ENCODE results near the gene ATP5IF1.
A peak's percentile ranks its signal among the peaks of the same experiment; 100 is the strongest.

ATP5IF1 gene

DNA sequence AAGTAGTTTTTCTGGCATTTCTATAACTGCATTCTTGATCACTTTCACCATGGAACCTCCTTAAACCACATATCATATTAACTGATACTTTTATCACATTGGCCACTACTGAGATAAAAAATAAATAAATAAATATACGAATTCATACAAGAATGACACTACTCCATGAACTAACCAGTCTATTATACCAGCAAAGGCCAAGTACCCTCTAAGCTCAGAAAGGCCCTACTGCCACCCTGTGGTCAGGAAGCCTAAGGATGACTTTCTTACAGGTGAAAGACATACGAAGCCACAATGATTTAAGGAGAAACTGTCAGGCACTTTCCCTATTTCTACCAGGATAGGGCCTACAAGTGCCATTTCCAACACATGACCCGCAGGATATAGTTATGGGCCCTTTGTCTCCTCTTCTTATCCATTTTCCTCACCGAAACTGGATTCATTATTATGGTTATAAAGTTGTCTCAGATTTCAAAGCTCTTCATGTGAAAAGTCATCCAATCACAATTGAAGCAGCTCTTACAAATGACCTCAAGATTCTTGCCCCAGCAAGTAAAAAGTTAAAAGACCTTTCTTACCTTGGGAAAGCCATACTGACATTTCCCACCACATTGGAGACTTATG lies 27.0 kb upstream of the ATP5IF1 start:
- no peaks in the 10 kb centered on the region for H3K9me3 Mint-ChIP-seq
- H3K27ac Mint-ChIP-seq = no peak overlapping the region
- peak; percentile 84 for DNase-seq
- H3K27me3 Mint-ChIP-seq = no peaks in the 10 kb centered on the region
- H3K4me3 Mint-ChIP-seq = no peak overlapping the region
- CTCF ChIA-PET = interaction anchor here (0.7 to 9.8 kb wide), 20 partner anchors 9 to 351 kb away, joined by 3 to 184 read pairs (median 4); partner anchors contain the start of gene EYA3
- peaks cover 11% of the 10 kb centered on the region for H3K4me1 Mint-ChIP-seq
- peaks cover 45% of the 10 kb centered on the region for H3K36me3 Mint-ChIP-seq

DNA sequence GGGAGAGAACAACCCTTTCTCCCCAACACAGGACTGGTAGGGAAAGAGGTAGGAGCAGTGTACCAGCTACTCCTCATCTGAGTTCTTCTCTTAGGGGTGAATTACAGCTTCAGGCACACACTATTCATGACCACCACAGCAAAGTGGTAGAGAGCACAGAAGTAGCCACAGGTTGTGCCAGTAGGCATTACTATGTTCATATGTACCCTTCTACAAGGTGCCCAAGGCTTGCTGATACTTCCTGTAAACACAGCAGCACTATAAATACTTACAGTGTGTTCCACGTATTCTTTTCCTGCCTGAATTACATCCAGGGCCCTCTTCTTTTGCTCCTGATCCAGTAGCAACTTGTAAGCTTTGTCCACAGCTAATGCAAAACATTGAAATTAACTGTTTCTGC lies 26.2 kb upstream of the ATP5IF1 start:
- Mint-ChIP-seq H3K27me3 (no peaks in the 10 kb centered on the region), H3K27ac (no peak overlapping the region), H3K4me3 (no peak overlapping the region), H3K4me1 (peaks cover 9% of the 10 kb centered on the region), H3K36me3 (peaks cover 41% of the 10 kb centered on the region), H3K9me3 (no peaks in the 10 kb centered on the region)
- CTCF ChIA-PET = interaction anchor here (0.7 to 9.8 kb wide), 17 partner anchors 10 to 352 kb away, joined by 3 to 184 read pairs (median 5); partner anchors contain the start of gene EYA3
- no peak for DNase-seq

DNA sequence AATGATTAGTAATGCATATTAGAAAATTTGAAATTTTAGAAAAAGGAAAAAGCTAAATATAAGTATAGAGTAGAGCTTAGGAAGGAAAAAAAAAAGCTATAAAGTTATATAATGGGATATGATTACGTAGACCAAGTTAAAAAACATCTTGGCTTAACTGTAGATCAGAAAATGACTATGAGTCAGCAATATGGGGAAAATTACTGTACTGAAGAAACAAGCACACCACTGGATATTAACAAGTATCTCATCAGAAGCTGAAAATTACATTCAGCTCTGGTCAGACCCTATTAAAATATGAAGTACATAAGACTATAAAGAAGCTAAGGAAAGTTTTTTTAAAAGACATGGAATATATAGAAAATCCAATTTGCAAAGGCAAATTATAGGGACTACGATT lies 22.6 kb upstream of the ATP5IF1 start:
- no peaks in the 10 kb centered on the region for H3K27me3 Mint-ChIP-seq
- no peak for DNase-seq
- H3K36me3 Mint-ChIP-seq = peaks cover 29% of the 10 kb centered on the region
- no peaks in the 10 kb centered on the region for H3K9me3 Mint-ChIP-seq
- H3K4me3 Mint-ChIP-seq = no peak overlapping the region
- H3K4me1 Mint-ChIP-seq = peaks cover 7% of the 10 kb centered on the region
- H3K27ac Mint-ChIP-seq = no peak overlapping the region
- CTCF ChIA-PET = interaction anchor here (0.5 to 9.8 kb wide), 3 partner anchors 11 to 123 kb away, joined by 3 to 184 read pairs (median 3); partner anchors contain the start of gene EYA3

DNA sequence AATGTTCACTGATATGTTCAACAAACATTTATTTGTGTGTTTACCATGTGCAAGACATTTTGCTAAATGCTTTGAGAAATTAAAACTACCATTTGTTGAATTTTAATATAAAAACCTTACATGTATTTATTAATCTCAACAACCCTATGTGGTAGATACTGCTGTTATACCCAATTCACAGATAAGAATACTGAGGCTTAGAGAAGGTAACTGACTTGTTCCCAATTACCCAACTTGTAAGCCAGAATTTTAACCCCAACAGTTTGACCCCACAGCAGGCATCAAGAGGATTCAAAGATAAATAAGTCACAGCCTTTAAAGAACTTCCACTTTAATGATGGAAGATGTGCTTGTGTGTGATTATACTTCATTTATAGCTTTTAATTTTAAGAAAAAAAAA lies 6.8 kb upstream of the ATP5IF1 start:
- Mint-ChIP-seq H3K9me3 (no peaks in the 10 kb centered on the region), H3K4me1 (peaks cover 34% of the 10 kb centered on the region), H3K27ac (no peak overlapping the region), H3K36me3 (peaks cover 34% of the 10 kb centered on the region), H3K27me3 (no peaks in the 10 kb centered on the region), H3K4me3 (no peak overlapping the region)
- CTCF ChIA-PET = no interaction called here
- no peak for DNase-seq

DNA sequence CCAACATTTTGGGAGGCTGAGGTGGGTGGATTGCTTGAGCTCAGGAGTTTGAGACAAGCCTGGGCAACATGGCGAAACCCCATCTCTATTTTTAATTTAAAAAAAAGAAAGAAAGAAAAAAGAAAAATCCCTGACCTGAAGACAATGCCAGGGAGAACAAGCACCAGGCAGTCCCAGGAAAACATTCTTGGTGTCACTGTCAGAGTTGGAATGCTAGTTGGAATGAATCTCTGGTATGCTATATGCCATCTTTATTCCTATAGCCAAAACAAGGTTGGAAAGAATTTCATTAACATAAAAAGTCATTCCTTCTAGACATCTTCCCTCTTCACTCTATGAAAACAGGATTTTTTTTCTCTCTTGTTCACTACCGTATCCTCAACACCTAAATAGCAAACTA lies 5.9 kb upstream of the ATP5IF1 start:
- Mint-ChIP-seq H3K27me3 (no peaks in the 10 kb centered on the region), H3K9me3 (no peaks in the 10 kb centered on the region), H3K4me1 (peaks cover 37% of the 10 kb centered on the region), H3K4me3 (no peak overlapping the region), H3K36me3 (peaks cover 32% of the 10 kb centered on the region), H3K27ac (no peak overlapping the region)
- CTCF ChIA-PET = no interaction called here
- no peak for DNase-seq

DNA sequence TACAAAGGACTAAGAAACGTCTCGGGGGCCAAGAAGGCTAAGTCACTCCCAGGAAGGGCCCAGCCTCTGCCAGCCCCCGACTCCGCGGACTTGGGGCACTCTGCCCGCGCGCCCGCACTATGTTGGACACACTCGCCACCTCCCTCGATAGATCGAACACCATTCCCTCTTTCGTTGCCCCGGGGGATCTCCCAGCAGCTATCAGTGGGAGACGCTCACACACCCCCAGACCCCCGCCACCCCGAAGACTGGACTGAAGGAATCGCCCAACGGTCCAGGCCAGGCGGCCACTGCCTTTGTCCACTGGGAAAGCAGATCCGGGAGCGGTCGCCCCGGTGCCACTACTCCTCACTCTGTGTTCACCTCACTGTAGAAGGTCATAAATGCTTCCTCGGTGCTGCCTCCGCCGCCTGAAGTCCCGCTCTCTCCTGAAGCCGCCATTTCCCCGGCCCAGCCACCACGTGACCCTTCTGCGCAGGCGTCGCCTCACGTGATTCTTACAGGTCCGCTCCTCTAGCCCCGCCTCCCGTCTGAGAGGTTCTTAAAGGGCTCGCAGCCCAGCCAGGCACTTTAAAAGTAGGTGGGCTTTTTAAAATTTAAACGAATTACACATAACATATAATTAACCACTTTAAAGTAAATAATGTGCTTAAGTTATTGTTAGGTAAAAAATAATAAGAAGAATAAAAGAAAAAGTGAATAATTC lies 3.2 kb upstream of the ATP5IF1 start, which contains the start of gene DNAJC8:
TSS of gene DNAJC8 (minus strand) at position 472 of the 706 bp plus-strand sequence. CDS start at position 441, 31 bp downstream.
- peak within 1 kb of the TSS; percentile 100 for H3K4me3 Mint-ChIP-seq

DNA sequence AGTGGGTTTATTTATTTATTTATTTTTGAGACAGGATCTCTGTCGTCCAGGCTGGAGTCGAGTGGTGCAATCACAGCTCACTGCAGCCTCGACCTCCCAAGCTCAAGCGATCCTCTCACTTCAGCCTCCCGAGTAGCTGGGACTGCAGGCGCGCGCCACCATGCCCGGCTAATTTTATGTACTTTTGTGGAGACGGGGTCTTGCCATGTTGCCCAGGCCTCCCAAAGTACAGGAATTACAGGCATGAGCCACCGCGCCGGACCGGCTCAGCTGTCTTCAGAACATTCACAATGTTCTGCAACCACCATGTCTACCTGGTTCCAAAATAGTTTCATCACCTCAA lies 2.7 kb upstream of the ATP5IF1 start:
- Mint-ChIP-seq H3K4me1 (peaks cover 37% of the 10 kb centered on the region), H3K4me3 (peak overlapping the region; percentile 50), H3K27me3 (no peaks in the 10 kb centered on the region), H3K9me3 (no peaks in the 10 kb centered on the region), H3K27ac (no peak overlapping the region), H3K36me3 (peaks cover 14% of the 10 kb centered on the region)
- no peak for DNase-seq
- CTCF ChIA-PET = interaction anchor here (0.8 kb wide), 1 partner anchor 15 kb away, joined by 4 read pairs; no protein-coding TSS in a partner anchor

More for the DNA sequence above, 3.2 kb upstream of the ATP5IF1 start, which contains the start of gene DNAJC8:
- Mint-ChIP-seq H3K27me3 (no peaks in the 10 kb centered on the region), H3K9me3 (no peaks in the 10 kb centered on the region), H3K4me1 (peaks cover 37% of the 10 kb centered on the region), H3K27ac (peak within 1 kb of the TSS; percentile 99), H3K36me3 (peaks cover 17% of the 10 kb centered on the region)
- CTCF ChIA-PET = interaction anchor here (0.8 kb wide), 1 partner anchor 16 kb away, joined by 4 read pairs; no protein-coding TSS in a partner anchor
- peak; percentile 97 for DNase-seq

DNA sequence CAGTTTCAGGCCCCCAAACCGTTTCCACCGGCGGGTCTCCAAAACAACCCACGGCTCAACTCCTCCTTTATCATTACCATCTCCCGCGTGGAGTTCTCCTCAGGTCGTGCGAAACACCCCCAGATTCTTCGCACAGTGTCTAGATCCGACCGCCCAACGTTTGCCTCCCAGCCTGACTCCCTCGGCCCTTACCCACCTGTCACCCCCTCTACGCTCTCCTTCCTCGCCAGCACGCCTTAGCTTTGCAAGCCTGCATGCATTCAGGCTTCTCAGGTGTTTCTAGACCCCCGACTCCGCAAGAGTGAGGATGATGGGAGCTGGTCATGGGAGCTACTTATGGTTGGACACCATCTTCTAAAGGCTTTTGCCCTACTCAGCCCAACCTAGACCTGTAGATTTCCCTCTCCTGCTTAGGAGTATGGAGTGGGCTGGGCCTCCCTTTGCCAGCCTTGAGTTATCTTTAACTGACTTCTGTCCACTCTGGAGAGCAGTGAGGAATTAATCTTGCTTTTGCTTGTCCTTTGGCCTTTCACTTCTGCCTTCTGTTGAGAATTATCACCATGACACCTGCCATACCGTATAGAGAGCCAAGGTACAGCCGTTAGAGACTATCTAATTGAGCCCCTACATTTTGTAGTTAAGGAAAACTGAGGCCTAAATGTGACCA lies 865 bp downstream of the ATP5IF1 start:
- Mint-ChIP-seq H3K4me3 (no peak overlapping the region), H3K36me3 (peaks cover 12% of the 10 kb centered on the region), H3K27ac (no peak overlapping the region), H3K4me1 (peaks cover 19% of the 10 kb centered on the region), H3K9me3 (no peaks in the 10 kb centered on the region), H3K27me3 (no peaks in the 10 kb centered on the region)
- CTCF ChIA-PET = interaction anchor here (1.0 to 1.5 kb wide), 3 partner anchors 9 to 12 kb away, joined by 3 to 5 read pairs (median 3); no protein-coding TSS in a partner anchor
- peak; percentile 36 for DNase-seq

DNA sequence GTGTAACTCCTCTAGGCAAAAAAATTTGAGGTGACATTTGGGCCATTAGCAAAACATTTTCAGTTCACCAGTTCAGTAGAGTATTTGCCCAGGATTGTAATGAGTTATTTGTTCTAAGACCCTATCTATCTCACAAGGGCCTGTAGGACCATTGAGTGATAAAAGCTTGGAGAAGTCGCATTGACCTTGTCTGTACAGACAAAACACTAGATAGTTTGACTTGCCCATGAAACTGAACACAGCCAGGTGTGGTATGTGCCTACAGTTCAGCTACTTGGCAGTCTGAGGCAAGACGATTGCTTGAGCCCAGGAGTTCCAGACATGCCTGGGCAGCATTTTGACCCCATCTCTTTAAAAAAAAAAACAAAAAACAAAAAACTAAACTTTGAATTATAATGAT lies 3.1 kb downstream of the ATP5IF1 start:
- CTCF ChIA-PET = no interaction called here
- peaks cover 17% of the 10 kb centered on the region for H3K4me1 Mint-ChIP-seq

DNA sequence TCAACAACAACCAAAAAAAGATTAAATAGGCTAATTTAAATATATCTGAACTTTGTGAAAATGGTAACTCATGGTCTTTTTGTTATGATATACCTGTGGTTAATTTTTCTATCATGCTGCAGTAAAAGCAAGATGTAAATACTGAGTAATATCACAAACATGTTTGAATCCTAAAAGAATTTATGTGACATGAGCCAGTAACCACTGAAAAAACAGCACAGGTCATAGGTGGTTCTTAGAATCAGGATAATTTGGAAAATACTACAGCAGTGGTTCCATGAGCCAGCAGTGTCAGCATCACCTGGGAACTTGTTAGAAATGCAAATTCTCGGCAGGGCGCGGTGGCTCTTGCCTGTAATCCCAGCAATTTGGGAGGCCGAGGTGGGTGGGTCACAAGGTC lies 4.1 kb downstream of the ATP5IF1 start:
- H3K27ac Mint-ChIP-seq = no peak overlapping the region
- peaks cover 24% of the 10 kb centered on the region for H3K4me1 Mint-ChIP-seq
- H3K4me3 Mint-ChIP-seq = no peak overlapping the region
- DNase-seq = no peak
- H3K9me3 Mint-ChIP-seq = no peaks in the 10 kb centered on the region
- no peaks in the 10 kb centered on the region for H3K27me3 Mint-ChIP-seq
- CTCF ChIA-PET = no interaction called here
- peaks cover 5% of the 10 kb centered on the region for H3K36me3 Mint-ChIP-seq

More for the DNA sequence above, 3.1 kb downstream of the ATP5IF1 start:
- peak overlapping the region; percentile 49 for H3K27ac Mint-ChIP-seq
- no peaks in the 10 kb centered on the region for H3K27me3 Mint-ChIP-seq
- H3K4me3 Mint-ChIP-seq = no peak overlapping the region
- H3K36me3 Mint-ChIP-seq = peaks cover 4% of the 10 kb centered on the region
- no peaks in the 10 kb centered on the region for H3K9me3 Mint-ChIP-seq
- DNase-seq = no peak

DNA sequence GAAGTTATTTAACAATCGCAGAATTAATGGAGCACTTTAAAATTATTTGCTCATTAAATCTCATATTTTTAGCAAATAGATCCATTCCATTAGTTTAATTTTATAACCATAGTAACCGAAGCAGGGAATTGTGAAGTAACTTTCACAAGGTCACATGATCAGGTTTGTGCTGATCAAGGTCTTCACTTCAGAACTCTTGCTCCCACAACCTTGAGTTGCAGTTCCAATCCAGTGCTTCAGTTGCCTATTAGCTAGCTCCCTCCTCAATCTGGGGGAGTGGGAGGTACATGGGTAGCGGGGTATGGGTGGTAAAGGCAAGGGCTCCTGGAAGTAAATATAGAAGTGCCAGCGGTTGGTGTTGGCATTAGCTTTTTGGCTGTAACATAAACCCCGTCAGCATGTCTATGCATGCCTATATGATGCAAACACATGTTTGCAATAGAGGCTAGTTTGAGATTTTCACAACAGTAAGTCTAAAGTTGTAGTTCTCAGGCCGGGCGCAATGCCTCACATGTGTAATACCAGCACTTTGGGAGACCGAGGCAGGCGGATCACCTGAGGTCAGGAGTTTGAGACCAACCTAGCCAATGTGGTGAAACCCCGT lies 5.8 kb downstream of the ATP5IF1 start:
- peaks cover 6% of the 10 kb centered on the region for H3K36me3 Mint-ChIP-seq
- CTCF ChIA-PET = no interaction called here
- DNase-seq = no peak

DNA sequence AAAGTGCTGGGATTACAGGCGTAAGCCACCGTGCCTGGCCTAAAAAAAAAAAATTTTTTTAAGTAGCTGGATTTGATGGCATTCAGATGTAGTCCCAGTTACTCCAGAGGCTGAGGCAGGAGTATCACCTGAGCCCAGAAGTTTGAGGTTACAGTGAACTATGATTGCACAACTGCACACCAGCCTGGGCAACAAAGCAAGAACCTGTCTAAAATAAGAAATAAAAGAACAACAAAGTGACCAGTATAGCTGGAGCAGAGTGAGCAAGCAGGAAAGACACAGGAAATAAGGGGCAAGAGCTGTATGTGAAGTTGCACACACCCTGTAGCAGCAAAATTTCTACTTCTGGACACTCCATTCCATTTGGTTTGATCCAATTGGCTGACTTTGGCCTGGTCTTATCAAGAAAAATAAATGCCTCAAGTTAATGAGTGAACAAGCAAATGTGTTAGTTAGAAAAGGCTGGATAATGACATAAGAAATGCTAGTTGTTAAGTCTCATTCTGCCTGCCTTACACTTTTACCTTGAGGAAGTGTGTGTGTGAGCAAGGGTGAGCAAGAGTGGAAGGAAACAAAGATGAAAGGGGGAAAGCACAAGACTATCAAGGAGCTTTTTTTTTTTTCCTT lies 7.9 kb downstream of the ATP5IF1 start:
- Mint-ChIP-seq H3K9me3 (no peaks in the 10 kb centered on the region), H3K27ac (peak overlapping the region; percentile 87), H3K36me3 (peaks cover 6% of the 10 kb centered on the region), H3K4me3 (peak overlapping the region; percentile 1), H3K27me3 (no peaks in the 10 kb centered on the region), H3K4me1 (peaks cover 46% of the 10 kb centered on the region)
- CTCF ChIA-PET = interaction anchor here (1.2 to 1.3 kb wide), 2 partner anchors 125 to 152 kb away, joined by 3 to 4 read pairs; no protein-coding TSS in a partner anchor
- DNase-seq = no peak

More for the DNA sequence above, 5.8 kb downstream of the ATP5IF1 start:
- no peaks in the 10 kb centered on the region for H3K27me3 Mint-ChIP-seq
- H3K4me3 Mint-ChIP-seq = no peak overlapping the region
- peaks cover 30% of the 10 kb centered on the region for H3K4me1 Mint-ChIP-seq
- H3K27ac Mint-ChIP-seq = no peak overlapping the region
- H3K9me3 Mint-ChIP-seq = no peaks in the 10 kb centered on the region

DNA sequence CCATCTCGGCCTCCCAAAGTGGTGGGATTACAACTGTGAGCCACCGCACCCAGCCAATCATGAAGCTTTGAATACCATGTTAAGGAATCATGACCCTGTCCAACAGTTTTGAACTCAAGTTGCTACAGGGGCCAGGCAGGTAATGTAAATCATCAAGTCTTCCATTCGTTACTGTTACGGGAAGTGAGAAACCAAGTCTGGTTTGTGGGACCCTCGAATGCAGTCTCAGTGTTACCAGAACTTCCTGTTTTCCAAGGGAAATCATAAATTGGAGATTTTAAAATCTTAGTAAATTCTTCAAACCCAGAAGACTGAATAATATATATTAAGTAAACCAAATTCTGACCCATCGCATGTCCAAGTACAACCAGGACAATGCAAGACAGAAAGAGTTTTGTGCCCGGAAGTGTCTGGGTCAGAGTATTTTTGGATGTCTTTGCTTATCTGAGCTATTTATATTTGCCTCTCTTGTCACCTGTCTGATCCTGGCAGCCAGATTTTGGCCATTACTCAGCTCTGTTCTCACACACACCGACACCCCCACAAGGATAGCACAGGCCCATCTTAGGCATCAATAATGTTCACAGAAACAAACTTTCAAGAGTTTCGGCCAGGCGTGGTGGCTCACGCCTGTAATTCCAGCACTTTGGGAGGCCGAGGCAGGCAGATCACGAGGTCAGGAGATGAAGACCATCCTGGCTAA lies 8.8 kb downstream of the ATP5IF1 start:
- Mint-ChIP-seq H3K4me3 (peak overlapping the region; percentile 42), H3K27ac (peak overlapping the region; percentile 87), H3K4me1 (peaks cover 55% of the 10 kb centered on the region), H3K9me3 (no peaks in the 10 kb centered on the region), H3K36me3 (peaks cover 4% of the 10 kb centered on the region), H3K27me3 (no peaks in the 10 kb centered on the region)
- no peak for DNase-seq
- CTCF ChIA-PET = interaction anchor here (1.2 to 1.3 kb wide), 2 partner anchors 124 to 153 kb away, joined by 3 to 4 read pairs; no protein-coding TSS in a partner anchor

Measured in activated naive CD4-positive, alpha-beta T cell treated with anti-CD3 and anti-CD28 coated beads, Interleukin-2, amount 10 ng/mL, durations not matched to agents 7 days and 5 days (primary cell).